Smooth muscle cell (in vitro differentiated cells): ENCODE results near the gene CCDC196. TPM values are rescaled to one million over a fixed set of nuclear protein-coding genes. Genes with fewer than 3 reads are reported as not detected.
A peak's percentile ranks its signal among the peaks of the same experiment; 100 is the strongest.

Experiments
- DNase-seq: peaks from one replicate; lab custom pipeline; 2025; ENCODE audit not compliant: unreplicated experiment; lab: John Stamatoyannopoulos, UW
- H2AFZ ChIP-seq: fragments of 200-600 bp; sonication (generic); 2 replicates; pipeline ENCODE4 v1.6.0; 2016; ENCODE audit warnings: antibody characterized with exemption, low read depth, mild to moderate bottlenecking
- H3F3A ChIP-seq: fragments of 200-600 bp; sonication (generic); 2 replicates; pipeline ENCODE4 v1.6.0; 2017; ENCODE audit warnings: antibody characterized with exemption, low read depth
- H3K27ac ChIP-seq: fragments of 200-600 bp; sonication (generic); 2 replicates; pipeline ENCODE4 v1.5.1; 2016; ENCODE audit warnings: low read depth, mild to moderate bottlenecking
- H3K27me3 ChIP-seq: fragments of 200-600 bp; sonication (generic); 2 replicates; pipeline ENCODE4 v1.6.1; 2016; ENCODE audit warnings: low read depth, mild to moderate bottlenecking
- H3K36me3 ChIP-seq: fragments of 200-600 bp; sonication (generic); 2 replicates; pipeline ENCODE4 v1.5.1; 2016; ENCODE audit warnings: low read depth
- H3K4me1 ChIP-seq: fragments of 200-600 bp; sonication (generic); 2 replicates; pipeline ENCODE4 v1.5.1; 2016; ENCODE audit warnings: low read depth
- H3K4me2 ChIP-seq: fragments of 200-600 bp; sonication (generic); 2 replicates; pipeline ENCODE4 v1.6.0; 2016; ENCODE audit warnings: mild to moderate bottlenecking
- H3K4me3 ChIP-seq: fragments of 200-600 bp; sonication (generic); 2 replicates; pipeline ENCODE4 v1.5.1; 2016; ENCODE audit warnings: mild to moderate bottlenecking
- H3K79me2 ChIP-seq: fragments of 200-600 bp; sonication (generic); 2 replicates; pipeline ENCODE4 v1.6.0; 2016; ENCODE audit warnings: low read depth, mild to moderate bottlenecking
- H3K9ac ChIP-seq: fragments of 200-600 bp; sonication (generic); 2 replicates; pipeline ENCODE4 v1.6.0; 2016; ENCODE audit warnings: low read depth
- H3K9me3 ChIP-seq: fragments of 200-600 bp; sonication (generic); replicated peaks from 2 replicates; pipeline ENCODE4 v1.5.1; 2016; ENCODE audit warnings: low read depth
- H4K20me1 ChIP-seq: fragments of 200-600 bp; sonication (generic); 2 replicates; pipeline ENCODE4 v1.6.0; 2016; ENCODE audit warnings: low read depth
- CTCF ChIP-seq: fragments of 200-600 bp; sonication (generic); IDR thresholded peaks from 2 replicates; pipeline ENCODE4 v1.5.1; 2017; ENCODE audit warnings: borderline replicate concordance, mild to moderate bottlenecking, antibody characterized with exemption; ENCODE audit not compliant: insufficient read depth, poor library complexity, severe bottlenecking
- WGBS: methylation state at CpG from one replicate; pipeline ENCODE4 v1.1.7; 2016; ENCODE audit warnings: low lambda C conversion rate; 5-methylcytosine and 5-hydroxymethylcytosine counted together
- polyA plus RNA-seq: library from polyadenylated mRNA; unstranded; fragments of >200 nt; fragmentation: Nextera tagmentation; extraction: Ambion mirVana; gene quantifications from 2 replicates; pipeline ENCODE4 v1.2.1, GENCODE V29; 2016
- total RNA-seq: library from RNA; depleted of rRNA; stranded (reverse); fragments of >200 nt; gene quantifications from 2 replicates; pipeline ENCODE4 v1.2.3, GENCODE V29; 2014

CCDC196 gene
- total and polyA plus RNA-seq, 2 experiments from 2014 or later, result not detected

- Histone ChIP-seq H3K79me2 (no peaks in the 10 kb centered on the region), H3K27me3 (no peaks in the 10 kb centered on the region), H3F3A (peaks cover 4% of the 10 kb centered on the region), H3K9me3 (no peaks in the 10 kb centered on the region), H4K20me1 (no peaks in the 10 kb centered on the region), H3K4me2 (no peak overlapping the region), H3K9ac (no peak overlapping the region), H3K36me3 (no peaks in the 10 kb centered on the region), H2AFZ (peak overlapping the region; percentile 15), H3K4me1 (no peaks in the 10 kb centered on the region), H3K4me3 (no peak overlapping the region), H3K27ac (no peak overlapping the region)
- no peak for TF ChIP-seq CTCF
- WGBS, result 67% methylated on average over 1 of the region's 1 CpG
- no peak for DNase-seq
Observed at GRCh38 chr14:66503532-66503931, 17.4 kb downstream of the CCDC196 start.

GRCh38 chr14:66507181-66507721 is 21.1 kb downstream of the CCDC196 start:
- Histone ChIP-seq H3K27me3 (peaks cover 22% of the 10 kb centered on the region), H3K27ac (peak overlapping the region; percentile 37), H3K9ac (peak overlapping the region; percentile 32), H3K9me3 (no peaks in the 10 kb centered on the region), H3F3A (peaks cover 4% of the 10 kb centered on the region), H3K4me3 (peak overlapping the region; percentile 84), H3K79me2 (peaks cover 24% of the 10 kb centered on the region), H4K20me1 (peaks cover 28% of the 10 kb centered on the region), H3K4me2 (peak overlapping the region; percentile 97), H3K36me3 (no peaks in the 10 kb centered on the region), H3K4me1 (peaks cover 6% of the 10 kb centered on the region), H2AFZ (peak overlapping the region; percentile 100)
- DNase-seq, result no peak
- TF ChIP-seq CTCF, result no peak
- WGBS, result 11% methylated on average over 23 of the region's 23 CpGs

GRCh38 chr14:66507722-66508546 is 21.8 kb downstream of the CCDC196 start, which contains the start of gene GPHN:
Gene GPHN (plus strand): TSS chr14:66508147.
- H3K79me2 ChIP-seq, result peaks cover 28% of the 10 kb centered on the region
- no peak for TF ChIP-seq CTCF
- peak within 1 kb of the TSS; percentile 97 for H3K4me2 ChIP-seq
- H4K20me1 ChIP-seq, result peaks cover 34% of the 10 kb centered on the region
- H3K4me1 ChIP-seq, result peaks cover 6% of the 10 kb centered on the region
- under 1% methylated on average over 68 of the region's 91 CpGs for WGBS
- H3K9me3 ChIP-seq, result no peaks in the 10 kb centered on the region
- H3K9ac ChIP-seq, result peak within 1 kb of the TSS; percentile 32
- DNase-seq, result peak; percentile 87
- peak within 1 kb of the TSS; percentile 54 for H3K27ac ChIP-seq
- H3F3A ChIP-seq, result peaks cover 4% of the 10 kb centered on the region
- H3K27me3 ChIP-seq, result peaks cover 22% of the 10 kb centered on the region
- H2AFZ ChIP-seq, result peak within 1 kb of the TSS; percentile 100
- no peaks in the 10 kb centered on the region for H3K36me3 ChIP-seq
- H3K4me3 ChIP-seq, result peak within 1 kb of the TSS; percentile 84
